HG02973 (cell line): ENCODE measurements around the gene C2CD3.

ENCODE experiments used
- ATAC-seq: cut with Tn5 transposase; IDR thresholded peaks from one replicate; pipeline ENCODE4 v1.9.1; 2021; ENCODE audit warnings: moderate library complexity; ENCODE audit not compliant: unreplicated experiment

The C2CD3 gene

DNA sequence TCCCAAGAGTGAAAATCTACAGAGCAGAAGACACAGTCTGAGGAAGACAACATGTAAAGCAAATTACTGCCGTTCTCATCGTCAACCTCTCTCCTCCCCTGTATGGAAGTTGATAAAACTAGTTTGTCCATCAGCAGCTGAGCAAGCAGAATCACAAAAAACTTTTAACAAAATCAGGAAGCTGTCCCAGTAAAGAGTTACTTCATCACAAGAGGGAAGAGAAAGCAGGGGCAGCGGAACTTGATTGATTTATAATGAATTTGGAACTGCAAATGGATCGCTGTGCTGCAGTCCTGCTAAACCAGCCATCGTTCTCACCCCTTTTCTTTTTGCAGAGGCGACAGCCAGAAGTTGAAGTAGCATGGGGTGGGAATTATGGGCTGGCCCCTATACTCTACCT, 148.3 kb downstream of the C2CD3 start:
- ATAC-seq = no peak

DNA sequence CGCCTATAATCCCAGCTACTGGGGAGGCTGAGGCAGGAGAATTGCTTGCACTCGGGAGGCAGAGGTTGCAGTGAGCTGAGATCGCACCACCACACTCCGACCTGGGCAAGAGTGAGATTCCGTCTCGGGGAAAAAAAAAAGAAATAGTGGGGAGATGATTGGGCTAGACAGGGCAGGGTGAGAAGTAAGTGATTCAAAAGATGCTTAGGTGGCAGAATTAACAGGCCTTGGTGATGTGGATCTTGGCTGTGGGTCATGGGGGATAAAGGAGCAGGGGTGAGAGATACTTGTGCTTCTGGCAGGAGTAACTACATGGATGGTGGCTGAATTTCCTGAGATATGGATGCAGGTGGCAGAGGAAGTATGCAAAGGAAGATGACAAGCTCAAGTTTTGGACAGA, 148.8 kb downstream of the C2CD3 start:
- ATAC-seq = no peak

DNA sequence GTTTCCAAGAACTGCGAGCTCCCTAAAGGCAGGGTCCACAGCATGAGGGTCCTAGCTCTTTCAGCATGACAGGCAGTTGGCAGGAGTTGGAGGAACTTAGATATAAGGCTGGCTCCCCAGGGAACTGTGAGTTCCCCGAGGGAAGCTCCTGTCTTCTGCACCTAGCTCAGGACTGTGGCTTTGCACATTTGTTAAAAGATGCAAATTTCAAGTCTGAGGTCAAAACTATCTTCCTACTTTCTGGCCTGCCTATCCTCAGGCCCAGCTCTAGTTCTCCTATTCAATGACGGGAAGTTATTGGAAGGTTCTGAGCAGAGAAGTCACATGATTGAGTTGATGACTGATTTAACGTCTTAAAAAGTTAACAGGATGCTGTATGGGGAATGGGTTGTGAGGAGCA, 150.3 kb downstream of the C2CD3 start:
- no peak for ATAC-seq

DNA sequence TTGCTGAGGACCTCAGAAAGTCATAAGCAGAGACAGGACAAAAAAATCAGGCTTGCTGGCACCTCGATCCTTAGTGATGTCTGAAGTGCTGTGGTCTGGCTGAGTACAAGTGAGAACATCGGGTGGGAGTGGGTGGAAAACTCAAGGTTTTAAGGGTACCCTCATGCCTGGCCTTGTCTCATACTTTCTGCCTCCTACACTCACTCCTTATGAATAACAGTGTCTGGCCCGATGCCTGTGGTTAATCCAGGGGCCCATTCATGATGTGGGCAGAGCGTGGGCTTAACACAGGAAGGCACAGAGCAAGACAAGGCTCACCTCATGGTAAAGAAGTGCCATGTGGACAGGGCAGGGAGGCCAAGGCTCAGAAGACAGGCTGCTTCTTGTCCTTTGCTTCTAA, 150.9 kb downstream of the C2CD3 start:
- ATAC-seq = no peak

DNA sequence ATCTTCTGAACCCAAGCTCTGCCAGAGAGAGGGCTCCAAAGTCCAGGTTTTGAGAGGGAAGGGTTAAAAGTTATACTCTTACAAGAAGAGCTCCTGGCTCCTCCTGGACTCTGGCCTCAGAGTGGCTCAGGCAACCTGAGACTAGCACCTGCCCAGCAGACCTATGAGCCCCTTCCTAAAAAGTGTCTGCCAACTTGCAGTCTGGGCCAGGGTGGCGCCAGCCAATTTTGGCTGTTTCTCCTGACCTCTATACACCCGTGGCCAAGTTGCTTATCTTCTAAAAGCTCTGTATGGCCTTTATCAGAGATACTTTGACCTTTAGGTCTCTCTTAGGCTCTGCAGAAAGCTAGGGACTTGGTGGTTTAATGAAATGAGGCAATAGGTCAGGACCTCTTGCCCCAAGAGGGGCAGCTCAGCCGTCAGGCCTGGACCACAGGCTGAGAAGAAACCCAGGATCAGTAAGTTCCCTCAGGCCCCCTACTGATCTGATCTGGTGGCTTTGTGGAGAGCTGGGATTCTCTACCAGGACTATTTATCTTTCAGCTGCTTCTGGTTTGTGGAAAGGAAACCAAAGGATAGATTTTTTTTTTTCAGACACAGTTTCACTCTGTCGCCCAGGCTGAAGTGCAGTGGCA, 151.6 kb downstream of the C2CD3 start:
- ATAC-seq = no peak

DNA sequence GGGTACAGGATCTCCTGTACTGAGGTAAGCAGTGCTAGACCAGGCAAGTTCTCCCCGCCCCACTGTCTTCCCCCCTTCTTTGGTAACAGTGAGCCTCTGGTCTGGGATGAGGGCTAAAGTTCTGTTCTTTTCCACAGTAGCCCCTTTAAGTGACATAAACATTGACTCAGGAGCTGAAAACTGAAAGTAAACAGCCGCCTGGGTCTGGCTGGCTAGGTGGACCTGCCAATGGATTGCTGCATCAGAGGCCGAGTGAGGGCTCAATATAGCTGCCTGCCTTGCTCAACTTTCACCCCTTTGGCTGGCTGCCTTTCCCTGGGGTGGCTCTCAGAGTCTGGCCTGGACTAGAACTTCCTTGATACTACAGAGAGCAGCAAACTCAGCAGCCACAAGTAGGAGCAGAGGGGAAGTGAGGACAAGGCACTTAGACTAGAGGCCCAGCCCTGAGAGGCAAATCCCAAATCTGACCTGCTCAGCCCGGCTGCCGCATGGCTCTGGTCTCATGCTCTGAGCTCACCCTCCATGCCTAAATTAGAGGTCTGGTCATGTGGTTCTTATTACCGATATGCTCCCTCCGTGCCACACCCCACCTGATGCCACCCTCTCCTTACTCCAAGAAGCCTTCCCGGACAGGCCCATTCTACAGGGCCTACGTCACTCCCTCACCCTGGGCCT, 152.3 kb downstream of the C2CD3 start:
- ATAC-seq = no peak

DNA sequence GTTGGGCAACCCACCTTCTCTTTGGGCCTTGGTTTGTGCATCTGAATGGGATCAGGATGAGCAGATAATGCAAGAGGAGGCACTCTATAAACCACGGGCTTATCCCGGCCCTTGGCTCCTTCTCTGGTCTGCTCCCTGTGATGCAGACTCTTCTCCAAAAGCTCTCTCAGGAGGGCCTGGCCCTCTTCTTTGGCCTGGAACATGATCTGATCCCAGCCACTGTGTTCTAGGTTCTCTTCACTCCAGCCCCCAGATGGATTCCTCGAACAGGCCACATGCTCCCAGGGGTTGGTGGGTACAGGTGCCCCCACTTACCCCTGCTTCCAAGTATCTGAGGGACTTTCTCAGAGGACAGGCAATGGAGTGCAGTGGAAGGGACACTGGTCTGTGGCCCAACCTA, 153.2 kb downstream of the C2CD3 start:
- no peak for ATAC-seq

DNA sequence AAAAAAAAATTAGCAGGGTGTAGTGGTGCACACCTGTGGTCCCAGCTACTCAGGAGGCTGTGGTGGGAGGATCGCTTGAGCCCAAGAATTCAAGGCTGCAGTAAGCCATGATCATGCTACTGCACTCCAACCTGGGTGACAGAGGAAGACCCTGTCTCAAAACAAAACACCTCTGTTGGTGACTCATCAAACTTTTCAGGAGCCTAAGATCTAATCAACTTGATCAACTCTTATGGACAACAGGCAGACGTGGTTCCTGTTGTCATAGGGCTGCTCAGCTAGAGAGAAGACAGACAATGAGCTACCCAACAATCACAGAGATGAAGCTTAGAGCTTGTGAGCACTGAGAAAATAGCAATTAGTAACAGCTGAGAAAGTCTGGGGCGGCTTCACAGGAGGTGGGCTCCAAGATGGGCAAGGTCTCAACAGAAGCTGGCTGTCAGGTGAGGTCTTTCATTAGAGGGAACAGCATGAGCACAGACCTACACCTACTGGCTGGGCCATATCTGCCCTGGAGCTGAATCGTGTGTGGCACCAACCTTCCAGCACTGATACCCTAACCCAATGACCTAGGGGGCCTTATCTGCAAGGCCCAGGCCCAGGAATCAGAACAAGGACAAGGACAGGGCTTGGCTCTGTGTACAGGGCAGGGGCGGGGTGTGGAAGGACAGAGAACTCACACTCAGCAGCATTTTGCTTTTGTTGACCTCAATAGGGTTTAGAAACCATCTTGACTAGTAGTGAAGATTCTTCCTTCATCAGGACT, 154.7 kb downstream of the C2CD3 start:
- ATAC-seq = no peak

DNA sequence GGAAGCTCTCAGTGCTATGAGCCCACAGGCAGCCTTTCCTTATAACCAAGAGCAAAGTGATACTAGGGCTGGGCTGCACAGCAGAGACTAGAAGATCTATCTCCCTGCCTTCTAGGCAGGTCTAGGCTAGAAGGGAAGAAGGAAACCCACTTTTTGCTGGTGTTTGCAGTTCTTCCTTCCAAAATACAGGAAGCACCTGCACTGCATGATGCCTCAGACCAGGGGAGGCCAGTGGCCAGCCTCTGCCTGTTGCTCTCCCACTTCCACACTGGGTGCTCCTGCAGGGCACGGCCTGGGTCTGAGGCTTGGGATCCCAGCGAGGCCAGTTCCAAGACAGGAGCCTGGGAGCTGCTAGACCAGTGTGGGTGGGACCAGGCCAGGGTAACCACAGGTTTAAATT, 155.9 kb downstream of the C2CD3 start:
- ATAC-seq = no peak

DNA sequence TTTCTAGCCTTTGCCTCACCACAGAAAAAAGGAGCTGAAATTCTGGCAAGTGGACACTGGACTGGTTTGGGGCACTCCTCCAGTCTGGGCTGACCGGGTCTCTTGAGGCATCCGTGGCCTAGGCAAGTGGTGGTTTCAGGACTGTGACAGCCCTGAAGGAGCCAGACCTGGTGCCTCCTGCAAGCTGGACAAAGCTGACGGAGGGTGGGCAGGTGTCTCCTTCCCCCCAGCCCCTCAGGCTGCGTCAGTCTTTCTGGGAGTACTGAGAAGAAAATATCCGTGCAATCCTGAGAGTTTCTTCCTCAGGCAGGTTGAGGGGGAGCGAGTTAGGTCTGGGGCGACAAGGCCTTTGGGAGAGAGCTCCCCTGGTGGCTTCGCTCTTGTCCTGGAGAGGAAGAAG, 157.7 kb downstream of the C2CD3 start:
- ATAC-seq = no peak

DNA sequence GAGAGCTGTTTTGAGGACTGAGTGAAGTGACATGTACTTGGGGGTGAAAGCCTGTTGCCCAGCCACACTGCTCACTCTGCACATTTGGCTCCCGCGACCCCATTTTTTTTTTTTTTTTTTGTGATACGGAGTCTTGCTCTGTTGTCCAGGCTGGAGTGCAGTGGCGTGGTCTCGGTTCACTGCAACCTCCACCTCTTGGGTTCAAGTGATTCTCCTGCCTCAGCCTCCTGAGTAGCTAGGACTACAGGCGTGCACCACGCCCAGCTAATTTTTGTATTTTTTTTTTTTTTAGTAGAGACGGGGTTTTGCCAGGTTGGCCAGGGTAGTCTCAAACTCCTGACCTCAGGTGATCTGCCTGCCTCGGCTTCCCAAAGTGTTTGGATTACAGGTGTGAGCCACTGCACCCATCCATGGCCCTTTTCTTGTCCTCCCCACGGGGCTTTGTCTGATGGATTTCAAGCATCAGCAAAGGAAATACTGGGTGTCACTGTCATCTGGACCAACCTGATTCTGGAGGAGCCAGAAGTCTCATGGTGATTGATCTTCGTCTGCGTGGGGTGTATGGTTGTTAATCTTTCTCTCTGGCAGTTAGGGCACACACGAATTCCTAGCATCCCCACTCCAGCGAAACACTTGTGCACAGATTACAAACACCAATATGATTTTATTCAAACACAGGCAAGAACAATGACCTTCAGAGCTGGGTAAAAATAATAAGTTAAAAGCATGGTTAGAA, 158.6 kb downstream of the C2CD3 start:
- ATAC-seq = no peak

DNA sequence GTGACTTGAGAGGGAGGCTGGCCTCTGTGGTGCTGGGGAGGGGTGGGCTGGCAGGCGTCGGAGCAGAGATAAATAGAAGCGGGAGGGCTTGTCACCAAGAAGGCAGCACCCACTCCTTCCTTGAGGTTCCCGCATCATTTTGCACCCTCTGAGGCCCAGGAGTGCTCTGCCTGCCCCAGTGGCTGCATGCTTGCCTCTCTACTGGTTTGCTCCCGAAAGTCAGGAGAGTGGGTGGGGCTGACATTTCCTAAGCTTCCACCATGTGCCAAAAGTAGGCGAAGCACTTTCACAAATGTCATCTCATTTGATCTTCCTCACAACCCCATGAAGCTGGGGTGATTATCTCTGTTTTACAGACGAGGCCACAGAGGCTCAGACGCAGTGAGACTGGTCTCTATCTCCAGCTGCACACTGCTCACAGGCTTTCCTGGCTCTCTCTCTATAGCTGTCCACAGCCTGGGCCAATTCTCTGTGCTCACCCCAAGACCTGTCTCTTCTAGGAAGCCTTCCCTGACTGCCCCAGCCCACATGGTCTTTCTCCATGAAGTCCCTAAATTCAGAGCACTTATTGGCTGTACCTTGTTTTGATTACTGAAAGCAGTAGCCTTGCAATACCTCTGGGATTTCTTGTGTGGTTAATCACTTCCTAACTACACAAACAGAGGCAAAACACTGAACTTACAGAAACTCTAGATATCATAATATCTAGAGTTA, 159.3 kb downstream of the C2CD3 start:
- peak; percentile 87 for ATAC-seq

DNA sequence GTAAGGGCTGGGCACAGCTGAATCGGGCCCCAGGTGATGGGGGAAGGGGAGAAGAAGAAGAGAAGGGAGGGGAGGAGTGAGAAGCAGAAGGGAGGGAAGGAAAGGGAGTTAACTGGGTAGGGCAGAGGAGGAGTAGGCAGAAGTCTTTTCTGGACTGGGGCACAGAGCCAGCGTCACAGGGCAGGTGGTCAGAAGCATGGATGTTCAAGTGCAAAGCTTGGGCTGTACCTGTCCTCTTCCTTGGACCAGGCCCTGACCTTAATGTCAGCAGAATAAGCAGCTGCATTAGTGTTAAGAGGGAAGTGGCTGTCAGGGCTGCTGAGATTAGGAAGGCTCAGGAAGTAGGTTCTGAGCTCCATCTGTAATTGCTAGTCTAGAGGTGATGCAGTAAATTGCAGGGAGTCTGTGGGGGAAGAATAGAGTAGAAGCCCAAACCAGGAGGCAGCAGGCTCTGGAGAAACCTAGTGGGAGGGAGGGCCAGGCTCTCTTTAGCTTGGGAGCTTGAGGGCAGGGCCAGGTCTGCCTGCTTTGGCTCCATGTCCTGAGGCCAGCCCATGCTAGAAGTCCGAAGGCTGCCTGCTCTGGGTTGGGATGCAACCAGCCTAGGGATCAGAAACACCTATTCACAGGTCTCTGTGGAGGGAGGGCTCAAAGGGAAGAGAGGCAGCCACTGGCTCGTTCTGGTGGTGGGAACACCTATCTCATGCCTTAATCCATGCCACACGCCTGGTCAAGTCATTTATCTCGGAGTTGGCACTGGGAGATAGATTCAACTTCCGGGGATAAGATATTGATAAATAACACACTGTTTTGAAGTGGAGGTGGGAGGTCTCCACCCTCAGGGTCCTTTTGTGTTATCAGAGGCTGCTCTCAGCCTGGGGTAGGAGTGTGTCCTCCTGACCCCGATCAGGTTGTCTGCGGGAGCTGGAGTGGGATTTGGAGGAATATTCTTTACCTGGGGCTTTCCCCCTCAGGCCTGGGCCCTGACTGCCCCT, 160.2 kb downstream of the C2CD3 start:
- no peak for ATAC-seq

DNA sequence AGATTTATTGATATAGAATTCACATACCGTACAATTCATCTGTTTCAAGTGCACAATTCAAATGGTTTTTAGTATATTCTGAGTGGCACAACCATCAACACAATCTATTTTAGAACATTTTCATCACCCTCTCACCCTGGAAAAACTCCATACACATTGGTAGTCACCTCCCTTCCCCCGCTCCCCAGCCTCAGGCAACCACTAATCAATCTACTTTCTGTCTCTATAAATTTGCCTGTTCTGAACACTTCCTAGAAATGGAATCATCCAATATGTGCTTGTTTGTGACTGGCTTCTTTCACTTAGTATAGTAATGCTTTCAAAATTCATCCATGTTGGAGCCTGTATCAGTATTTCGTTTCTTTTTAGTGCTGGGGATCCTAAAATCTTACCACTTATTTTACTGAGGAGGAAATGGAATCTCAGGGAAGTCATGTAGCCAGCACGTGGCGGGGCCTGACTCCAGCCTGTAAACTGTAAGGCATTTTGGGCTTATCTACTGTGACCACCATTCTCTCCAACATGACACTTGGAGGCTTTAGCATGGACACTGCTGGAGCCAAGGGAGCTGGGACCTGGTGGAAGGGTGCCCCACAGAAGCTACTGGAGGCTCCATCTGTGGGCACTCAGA, 161.0 kb downstream of the C2CD3 start:
- ATAC-seq = no peak

DNA sequence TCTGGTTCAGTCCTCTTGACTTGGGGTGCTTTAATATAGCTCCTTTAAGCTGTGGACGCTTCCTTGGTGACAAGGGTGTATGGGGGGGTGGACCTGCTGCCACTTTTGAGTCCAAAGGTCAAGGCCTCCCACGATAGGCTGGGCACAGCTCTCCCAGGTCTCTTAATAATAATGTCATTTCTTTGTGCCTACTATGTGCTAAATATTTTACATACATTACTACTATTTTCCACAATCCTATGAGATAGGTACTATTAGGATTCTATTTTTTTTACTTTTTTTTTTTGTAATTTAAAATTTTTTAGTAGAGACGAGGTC, 161.6 kb downstream of the C2CD3 start:
- no peak for ATAC-seq

DNA sequence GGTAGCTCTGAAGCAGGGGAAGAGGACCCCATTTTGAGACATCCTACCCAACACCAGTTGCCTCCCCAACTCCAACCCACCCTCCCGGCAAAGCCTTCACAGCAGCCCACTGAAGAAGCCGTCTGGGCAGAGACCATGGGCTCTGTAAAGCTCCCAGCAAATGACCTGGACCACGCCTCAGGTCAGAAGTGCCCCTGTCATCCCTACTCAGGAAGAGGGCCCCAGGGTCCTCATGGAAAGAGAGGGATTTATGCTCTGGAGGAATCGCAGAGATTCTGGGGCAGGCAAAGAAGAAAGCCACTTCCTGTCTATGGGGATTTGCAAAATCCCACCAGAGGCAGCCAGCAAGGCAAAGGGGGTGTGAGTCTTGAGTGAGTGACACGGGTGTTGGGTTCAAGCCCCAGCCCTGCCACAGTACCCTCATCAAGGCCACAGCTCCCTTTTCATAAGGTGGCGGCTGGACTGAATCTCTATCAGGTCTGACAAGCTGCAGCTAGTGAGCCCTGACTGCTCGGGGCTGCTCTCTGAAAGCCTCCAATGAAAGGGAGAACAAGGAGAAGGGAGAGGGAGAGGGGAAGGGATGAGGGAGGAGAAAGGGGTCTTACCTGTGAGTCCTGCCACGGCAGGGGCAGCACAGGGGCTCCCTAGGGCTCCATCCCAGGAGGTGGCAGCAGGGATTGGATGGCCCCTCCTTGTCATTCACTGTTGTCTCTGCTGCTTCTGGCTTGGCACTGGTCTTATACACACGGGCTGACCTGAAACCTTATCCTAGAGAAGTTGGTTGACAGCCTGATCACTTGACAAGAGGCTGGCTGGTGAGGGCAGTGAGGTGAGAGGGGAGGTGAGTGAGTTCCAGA, 162.2 kb downstream of the C2CD3 start, which contains the start of gene UCP3:
TSS of gene UCP3 (minus strand) at position 713 of the 857 bp plus-strand sequence. CDS start 2,043 bp downstream, outside the sequence.
- ATAC-seq = no peak

DNA sequence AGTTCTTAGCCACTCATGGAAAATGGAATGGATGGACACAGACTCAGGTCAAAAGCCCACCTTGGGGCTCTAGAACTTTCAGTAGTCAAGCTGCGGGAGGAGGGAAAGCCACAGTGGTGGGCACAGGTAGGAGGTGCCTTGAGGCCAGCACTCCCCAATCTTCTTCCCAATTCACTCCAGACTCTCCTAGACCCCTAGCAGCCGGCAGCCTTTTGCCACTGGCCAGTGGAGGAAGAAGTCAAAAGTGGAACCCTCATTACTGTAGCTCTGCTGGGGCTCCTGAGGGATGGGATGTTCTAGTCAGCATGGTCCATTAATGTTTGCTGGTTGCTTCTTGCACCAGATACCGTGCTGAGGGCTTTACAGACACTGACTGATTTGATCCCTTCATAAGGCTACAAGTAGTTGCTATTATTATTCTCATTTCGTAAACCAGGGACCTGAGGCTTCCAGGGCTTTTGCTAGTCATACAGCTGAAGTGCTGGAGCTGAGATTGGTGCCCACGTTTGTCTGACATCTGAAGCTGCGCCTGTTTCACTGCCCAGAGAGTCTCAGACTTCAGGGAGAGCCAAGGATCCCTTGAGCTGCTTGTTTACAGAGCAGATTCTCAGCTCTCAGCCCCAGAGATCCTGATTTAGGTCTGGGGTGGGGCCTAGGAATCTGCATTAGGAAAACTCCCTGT, 163.0 kb downstream of the C2CD3 start:
- no peak for ATAC-seq
